ENCODE results near the gene CDH2.

CDH2 gene

GRCh38 chr18:27985832-27986231, 191.1 kb downstream of the CDH2 start:
- H3K27me3 ChIP-seq (ENCODE audit: insufficient read depth, insufficient read length): no peaks in the 10 kb centered on the region
- no peak overlapping the region for H3K9ac ChIP-seq (ENCODE audit: insufficient read length, low read depth)
- no peak for DNase-seq (ENCODE audit: low read depth, low spot score)
- H3K4me1 ChIP-seq (ENCODE audit: insufficient read depth, insufficient read length): no peaks in the 10 kb centered on the region
- TF ChIP-seq SUZ12 (IDR thresholded peaks at IDR 0.05; ENCODE audit: extremely low read depth, insufficient read depth, insufficient read length) (no peak), YY1 (IDR thresholded peaks at IDR 0.05; ENCODE audit: insufficient read depth, insufficient read length) (no peak), ZNF274 (IDR thresholded peaks at IDR 0.05; ENCODE audit: low read depth, low read length) (no peak)
- no peaks in the 10 kb centered on the region for H3K9me3 ChIP-seq (ENCODE audit: insufficient read depth, low read length)
- no peaks in the 10 kb centered on the region for H3K36me3 ChIP-seq (ENCODE audit: insufficient read depth, insufficient read length, low read length)
- no peak overlapping the region for H3K4me3 ChIP-seq (ENCODE audit: insufficient read length, low read depth)

GRCh38 chr18:27983780-27984179, 193.2 kb downstream of the CDH2 start:
- Histone ChIP-seq H3K4me3 (ENCODE audit: insufficient read length, low read depth) (no peak overlapping the region), H3K9ac (ENCODE audit: insufficient read length, low read depth) (no peak overlapping the region), H3K36me3 (ENCODE audit: insufficient read depth, insufficient read length, low read length) (no peaks in the 10 kb centered on the region), H3K9me3 (ENCODE audit: insufficient read depth, low read length) (no peaks in the 10 kb centered on the region), H3K4me1 (ENCODE audit: insufficient read depth, insufficient read length) (no peaks in the 10 kb centered on the region), H3K27me3 (ENCODE audit: insufficient read depth, insufficient read length) (no peaks in the 10 kb centered on the region)
- no peak for TF ChIP-seq YY1 (IDR thresholded peaks at IDR 0.05; ENCODE audit: insufficient read depth, insufficient read length)
- TF ChIP-seq SUZ12 (IDR thresholded peaks at IDR 0.05; ENCODE audit: extremely low read depth, insufficient read depth, insufficient read length): no peak
- no peak for DNase-seq (ENCODE audit: low read depth, low spot score)

GRCh38 chr18:27976806-27977408, 200.0 kb downstream of the CDH2 start:
- no peak for DNase-seq (ENCODE audit: low read depth, low spot score)
- Histone ChIP-seq H3K4me3 (ENCODE audit: insufficient read length, low read depth) (no peak overlapping the region), H3K9me3 (ENCODE audit: insufficient read depth, low read length) (no peaks in the 10 kb centered on the region), H3K4me1 (ENCODE audit: insufficient read depth, insufficient read length) (no peaks in the 10 kb centered on the region), H3K27me3 (ENCODE audit: insufficient read depth, insufficient read length) (no peaks in the 10 kb centered on the region), H3K36me3 (ENCODE audit: insufficient read depth, insufficient read length, low read length) (no peaks in the 10 kb centered on the region), H3K9ac (ENCODE audit: insufficient read length, low read depth) (no peak overlapping the region)
- TF ChIP-seq YY1 (IDR thresholded peaks at IDR 0.05; ENCODE audit: insufficient read depth, insufficient read length) (no peak), ZNF274 (IDR thresholded peaks at IDR 0.05; ENCODE audit: low read depth, low read length) (no peak), SUZ12 (IDR thresholded peaks at IDR 0.05; ENCODE audit: extremely low read depth, insufficient read depth, insufficient read length) (no peak)

GRCh38 chr18:27970321-27970720, 206.6 kb downstream of the CDH2 start:
- no peaks in the 10 kb centered on the region for H3K4me1 ChIP-seq (ENCODE audit: insufficient read depth, insufficient read length)
- TF ChIP-seq SUZ12 (IDR thresholded peaks at IDR 0.05; ENCODE audit: extremely low read depth, insufficient read depth, insufficient read length): no peak
- no peak overlapping the region for H3K4me3 ChIP-seq (ENCODE audit: insufficient read length, low read depth)
- no peak for DNase-seq (ENCODE audit: low read depth, low spot score)
- H3K36me3 ChIP-seq (ENCODE audit: insufficient read depth, insufficient read length, low read length): no peaks in the 10 kb centered on the region
- no peaks in the 10 kb centered on the region for H3K9me3 ChIP-seq (ENCODE audit: insufficient read depth, low read length)
- no peak overlapping the region for H3K9ac ChIP-seq (ENCODE audit: insufficient read length, low read depth)
- H3K27me3 ChIP-seq (ENCODE audit: insufficient read depth, insufficient read length): no peaks in the 10 kb centered on the region

GRCh38 chr18:27969206-27969605, 207.7 kb downstream of the CDH2 start:
- no peak for DNase-seq (ENCODE audit: low read depth, low spot score)
- H3K9ac ChIP-seq (ENCODE audit: insufficient read length, low read depth): no peak overlapping the region
- no peaks in the 10 kb centered on the region for H3K4me1 ChIP-seq (ENCODE audit: insufficient read depth, insufficient read length)
- no peaks in the 10 kb centered on the region for H3K27me3 ChIP-seq (ENCODE audit: insufficient read depth, insufficient read length)
- no peaks in the 10 kb centered on the region for H3K36me3 ChIP-seq (ENCODE audit: insufficient read depth, insufficient read length, low read length)
- H3K4me3 ChIP-seq (ENCODE audit: insufficient read length, low read depth): no peak overlapping the region
- no peak for TF ChIP-seq ZNF274 (IDR thresholded peaks at IDR 0.05; ENCODE audit: low read depth, low read length)
- TF ChIP-seq SUZ12 (IDR thresholded peaks at IDR 0.05; ENCODE audit: extremely low read depth, insufficient read depth, insufficient read length): no peak
- TF ChIP-seq YY1 (IDR thresholded peaks at IDR 0.05; ENCODE audit: insufficient read depth, insufficient read length): no peak
- no peaks in the 10 kb centered on the region for H3K9me3 ChIP-seq (ENCODE audit: insufficient read depth, low read length)

- H3K9me3 ChIP-seq (ENCODE audit: insufficient read depth, low read length): no peaks in the 10 kb centered on the region
- H3K27me3 ChIP-seq (ENCODE audit: insufficient read depth, insufficient read length): no peaks in the 10 kb centered on the region
- no peak overlapping the region for H3K4me3 ChIP-seq (ENCODE audit: insufficient read length, low read depth)
- no peaks in the 10 kb centered on the region for H3K4me1 ChIP-seq (ENCODE audit: insufficient read depth, insufficient read length)
- H3K36me3 ChIP-seq (ENCODE audit: insufficient read depth, insufficient read length, low read length): no peaks in the 10 kb centered on the region
- H3K9ac ChIP-seq (ENCODE audit: insufficient read length, low read depth): no peak overlapping the region
- TF ChIP-seq SUZ12 (IDR thresholded peaks at IDR 0.05; ENCODE audit: extremely low read depth, insufficient read depth, insufficient read length): no peak
- TF ChIP-seq ZNF274 (IDR thresholded peaks at IDR 0.05; ENCODE audit: low read depth, low read length): no peak
- TF ChIP-seq YY1 (IDR thresholded peaks at IDR 0.05; ENCODE audit: insufficient read depth, insufficient read length): no peak
- DNase-seq (ENCODE audit: low read depth, low spot score): no peak
Observed at GRCh38 chr18:27967913-27968824, 208.8 kb downstream of the CDH2 start.

- Histone ChIP-seq H3K9ac (ENCODE audit: insufficient read length, low read depth) (no peak overlapping the region), H3K4me3 (ENCODE audit: insufficient read length, low read depth) (no peak overlapping the region), H3K9me3 (ENCODE audit: insufficient read depth, low read length) (no peaks in the 10 kb centered on the region), H3K27me3 (ENCODE audit: insufficient read depth, insufficient read length) (no peaks in the 10 kb centered on the region), H3K36me3 (ENCODE audit: insufficient read depth, insufficient read length, low read length) (no peaks in the 10 kb centered on the region), H3K4me1 (ENCODE audit: insufficient read depth, insufficient read length) (no peaks in the 10 kb centered on the region)
- no peak for TF ChIP-seq SUZ12 (IDR thresholded peaks at IDR 0.05; ENCODE audit: extremely low read depth, insufficient read depth, insufficient read length)
- DNase-seq (ENCODE audit: low read depth, low spot score): no peak
Observed at GRCh38 chr18:27966881-27967280, 210.0 kb downstream of the CDH2 start.

Data from NT2/D1 (cell line).